HCT116 (cell line): ENCODE measurements around the gene HSPG2. TPM values are rescaled to one million over a fixed set of nuclear protein-coding genes. Genes with fewer than 3 reads are reported as not detected.

Source experiments
- ATAC-seq: fragments of 200-7000 bp; cut with Tn5 transposase; 2 replicates; pipeline ENCODE4 v1.9.1; 2020; ENCODE audit warnings: mild to moderate bottlenecking, moderate library complexity
- BruUV-seq: library from RNA; stranded (reverse); fragments of 400-500 nt; replicated peaks from 2 replicates; lab custom pipeline; 2021; lab: Mats Ljungman, UMichigan
- CTCF ChIA-PET: fragments of 300-600 bp; sonication (Branson Sonifier 250); formaldehyde crosslinking; loops from one replicate; lab custom pipeline; 2021; ENCODE audit warnings: antibody characterized with exemption; lab: Charles Lee
- POLR2A ChIA-PET: fragments of 300-600, 350-600 bp; sonication (Branson Sonifier 250); formaldehyde crosslinking; loops from one replicate; lab custom pipeline; 2021; ENCODE audit warnings: antibody characterized with exemption; lab: Charles Lee
- RAD21 ChIA-PET, 2 experiments: fragments of 300-600 bp; sonication (Branson Sonifier 250); formaldehyde crosslinking; loops; one replicate each; lab custom pipeline; 2023; ENCODE audit warnings: low total read pairs in 2 of 2; ENCODE audit not compliant: uncharacterized antibody in 2 of 2, unreplicated experiment in 2 of 2, low non-redundant PET in 1 of 2; lab: Charles Lee
- DNase-seq: peaks from one replicate; pipeline ENCODE4 v3.0.0-alpha.2; 2010; ENCODE audit warnings: low read depth, low spot score
- H2AFZ ChIP-seq: fragments of 200-600 bp; shearing (Covaris generic), sonication (generic); 2 replicates; pipeline ENCODE4 v1.6.1; 2017; ENCODE audit warnings: low read depth, mixed run types, mixed read lengths, antibody characterized with exemption, low read length; ENCODE audit not compliant: poor library complexity, severe bottlenecking
- H3K27ac ChIP-seq: 2 replicates; pipeline ENCODE4 v1.5.1; 2012; ENCODE audit warnings: low read depth, low read length
- H3K27me3 ChIP-seq: fragments of 200-600 bp; sonication (generic); 2 replicates; pipeline ENCODE4 v1.6.1; 2016; ENCODE audit warnings: mixed run types, low read length, mixed read lengths; ENCODE audit not compliant: insufficient read depth
- H3K36me3 ChIP-seq, 2 experiments: fragments of 200-500 bp in 1 of 2; fragments of 200-600 bp in 1 of 2; sonication (Bioruptor generic) in 1 of 2; sonication (generic) in 1 of 2; 2 replicates each; pipeline versions ENCODE4 v1.5.1 to v1.6.1; 2014 to 2016; ENCODE audit warnings: low read length in 2 of 2, inconsistent platforms in 1 of 2, mixed read lengths in 1 of 2, mixed run types in 1 of 2; ENCODE audit not compliant: insufficient read depth in 2 of 2, control insufficient read depth in 1 of 2
- H3K4me1 ChIP-seq, 2 experiments: fragments of 200-600 bp in 1 of 2; sonication (generic) in 1 of 2; 2 replicates each; pipeline versions ENCODE4 v1.5.1 to v1.6.1; 2012 to 2017; ENCODE audit warnings: low read length in 2 of 2, inconsistent platforms in 1 of 2, mild to moderate bottlenecking in 1 of 2, mixed read lengths in 1 of 2, mixed run types in 1 of 2, moderate library complexity in 1 of 2; ENCODE audit not compliant: insufficient read depth in 2 of 2, control insufficient read depth in 1 of 2
- H3K4me2 ChIP-seq: fragments of 200-600 bp; sonication (generic); 2 replicates; pipeline ENCODE4 v1.6.1; 2017; ENCODE audit warnings: mixed run types, low read length, mixed read lengths
- H3K4me3 ChIP-seq, 2 experiments: fragments of 200-600 bp in 1 of 2; sonication (generic) in 1 of 2; replicated peaks in 1 of 2; 2 replicates each; pipeline ENCODE4 v1.5.1; 2011 to 2016; ENCODE audit warnings: low read length in 2 of 2, control low read depth in 1 of 2, low read depth in 1 of 2, mild to moderate bottlenecking in 1 of 2, mixed read lengths in 1 of 2, mixed run types in 1 of 2
- H3K79me2 ChIP-seq: fragments of 200-600 bp; sonication (generic); 2 replicates; pipeline ENCODE4 v1.6.1; 2017; ENCODE audit warnings: mild to moderate bottlenecking, mixed run types, low read length, moderate library complexity, mixed read lengths; ENCODE audit not compliant: insufficient read depth
- H3K9ac ChIP-seq: fragments of 200-600 bp; sonication (generic); 2 replicates; pipeline ENCODE4 v1.6.1; 2016; ENCODE audit warnings: low read length, mixed read lengths
- H3K9me2 ChIP-seq: fragments of 200-600 bp; sonication (generic), shearing (Covaris generic); 2 replicates; pipeline ENCODE4 v1.6.1; 2017; ENCODE audit warnings: mixed run types, mild to moderate bottlenecking, moderate library complexity; ENCODE audit not compliant: insufficient read depth
- H3K9me3 ChIP-seq, 2 experiments: fragments of 200-500 bp in 1 of 2; fragments of 200-600 bp in 1 of 2; sonication (Bioruptor generic) in 1 of 2; sonication (generic) in 1 of 2; 2 replicates each; pipeline ENCODE4 v1.6.1; 2014 to 2017; ENCODE audit warnings: low read length in 2 of 2, mixed read lengths in 2 of 2, inconsistent platforms in 1 of 2, low read depth in 1 of 2, mild to moderate bottlenecking in 1 of 2, mixed run types in 1 of 2, moderate library complexity in 1 of 2; ENCODE audit not compliant: control insufficient read depth in 1 of 2, insufficient read depth in 1 of 2
- H4K20me1 ChIP-seq: fragments of 200-600 bp; sonication (generic), shearing (Covaris generic); 2 replicates; pipeline ENCODE4 v1.6.1; 2017; ENCODE audit warnings: mixed run types, mild to moderate bottlenecking, moderate library complexity; ENCODE audit not compliant: insufficient read depth
- CEBPB ChIP-seq: IDR thresholded peaks from 2 replicates; pipeline ENCODE4 v1.6.1; 2012; ENCODE audit warnings: low read depth
- ELF1 ChIP-seq: IDR thresholded peaks from 2 replicates; pipeline ENCODE4 v1.6.1; 2012; ENCODE audit warnings: low read depth, borderline replicate concordance
- SP1 ChIP-seq: IDR thresholded peaks from 2 replicates; pipeline ENCODE4 v1.6.1; 2012; ENCODE audit warnings: low read depth
- SRF ChIP-seq: IDR thresholded peaks from 2 replicates; pipeline ENCODE4 v1.6.1; 2012; ENCODE audit warnings: low read depth
- TCF7L2 ChIP-seq: IDR thresholded peaks from 2 replicates; pipeline ENCODE4 v1.7.0; 2011; ENCODE audit warnings: borderline replicate concordance, inconsistent platforms; ENCODE audit not compliant: insufficient read depth, insufficient read length; ENCODE audit errors: extremely low read depth
- YY1 ChIP-seq: IDR thresholded peaks from 2 replicates; pipeline ENCODE4 v1.6.1; 2011; ENCODE audit warnings: low read length, low read depth, moderate library complexity, mild to moderate bottlenecking; ENCODE audit not compliant: insufficient replicate concordance; ENCODE audit errors: extremely low read depth
- intact Hi-C: fragments of 100-400 bp; cut with micrococcal nuclease; formaldehyde crosslinking; loops from 2 replicates; pipeline ENCODE4 v1.10.0; 2022
- total RNA-seq: library from RNA; stranded (reverse); gene quantifications from one replicate; pipeline ENCODE4 v1.2.1, GENCODE V29; 2021; ENCODE audit not compliant: unreplicated experiment
- TF ChIP-seq, protein P1 (sequence below): IDR thresholded peaks from 2 replicates; pipeline ENCODE4 v1.6.1; 2012; ENCODE audit warnings: low read depth

Gene HSPG2
- total RNA-seq, 1 experiment from 2014 or later = 55.7 TPM

DNA sequence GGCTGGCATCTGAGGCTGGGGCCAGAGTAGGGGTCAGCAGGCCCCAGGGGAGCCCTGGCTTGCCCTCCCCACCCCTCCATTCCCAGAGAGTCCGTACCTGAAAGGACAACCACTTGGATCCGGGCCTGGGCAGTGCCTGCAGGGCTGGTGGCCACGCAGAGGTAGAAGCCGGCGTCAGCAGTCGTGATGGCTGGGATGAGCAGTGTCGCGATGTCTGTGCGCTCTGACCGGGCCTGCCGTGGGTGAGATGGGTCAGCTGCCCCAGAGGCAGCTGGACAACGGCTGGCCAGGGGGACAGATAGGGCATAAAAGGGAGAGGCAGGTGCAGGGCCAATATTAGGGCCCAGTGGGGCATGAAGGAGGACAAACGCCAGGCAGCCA lies 82.4 kb downstream of the HSPG2 start:
- Histone ChIP-seq H4K20me1 (no peaks in the 10 kb centered on the region), H3K36me3 (no peaks in the 10 kb centered on the region; a peak in 1 of 4 replicates), H3K9me3 (no peaks in the 10 kb centered on the region), H3K4me2 (no peak overlapping the region), H3K4me1 (no peaks in the 10 kb centered on the region), H2AFZ (no peak overlapping the region), H3K27ac (no peak overlapping the region), H3K9ac (no peak overlapping the region), H3K9me2 (no peaks in the 10 kb centered on the region), H3K27me3 (no peaks in the 10 kb centered on the region), H3K4me3 (no peak overlapping the region), H3K79me2 (no peaks in the 10 kb centered on the region)
- no peak for DNase-seq
- TF ChIP-seq, protein P1, sequence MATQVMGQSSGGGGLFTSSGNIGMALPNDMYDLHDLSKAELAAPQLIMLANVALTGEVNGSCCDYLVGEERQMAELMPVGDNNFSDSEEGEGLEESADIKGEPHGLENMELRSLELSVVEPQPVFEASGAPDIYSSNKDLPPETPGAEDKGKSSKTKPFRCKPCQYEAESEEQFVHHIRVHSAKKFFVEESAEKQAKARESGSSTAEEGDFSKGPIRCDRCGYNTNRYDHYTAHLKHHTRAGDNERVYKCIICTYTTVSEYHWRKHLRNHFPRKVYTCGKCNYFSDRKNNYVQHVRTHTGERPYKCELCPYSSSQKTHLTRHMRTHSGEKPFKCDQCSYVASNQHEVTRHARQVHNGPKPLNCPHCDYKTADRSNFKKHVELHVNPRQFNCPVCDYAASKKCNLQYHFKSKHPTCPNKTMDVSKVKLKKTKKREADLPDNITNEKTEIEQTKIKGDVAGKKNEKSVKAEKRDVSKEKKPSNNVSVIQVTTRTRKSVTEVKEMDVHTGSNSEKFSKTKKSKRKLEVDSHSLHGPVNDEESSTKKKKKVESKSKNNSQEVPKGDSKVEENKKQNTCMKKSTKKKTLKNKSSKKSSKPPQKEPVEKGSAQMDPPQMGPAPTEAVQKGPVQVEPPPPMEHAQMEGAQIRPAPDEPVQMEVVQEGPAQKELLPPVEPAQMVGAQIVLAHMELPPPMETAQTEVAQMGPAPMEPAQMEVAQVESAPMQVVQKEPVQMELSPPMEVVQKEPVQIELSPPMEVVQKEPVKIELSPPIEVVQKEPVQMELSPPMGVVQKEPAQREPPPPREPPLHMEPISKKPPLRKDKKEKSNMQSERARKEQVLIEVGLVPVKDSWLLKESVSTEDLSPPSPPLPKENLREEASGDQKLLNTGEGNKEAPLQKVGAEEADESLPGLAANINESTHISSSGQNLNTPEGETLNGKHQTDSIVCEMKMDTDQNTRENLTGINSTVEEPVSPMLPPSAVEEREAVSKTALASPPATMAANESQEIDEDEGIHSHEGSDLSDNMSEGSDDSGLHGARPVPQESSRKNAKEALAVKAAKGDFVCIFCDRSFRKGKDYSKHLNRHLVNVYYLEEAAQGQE = no peak
- no peak for TF ChIP-seq TCF7L2
- no peak for TF ChIP-seq SP1
- BruUV-seq = no TSS peak
- ChIA-PET CTCF (no interaction called here), POLR2A (no interaction called here), RAD21 (no interaction called here)
- intact Hi-C loops = no loop called here
- no peak for ATAC-seq

GRCh38 chr1:21854090-21854750 lies 82.9 kb downstream of the HSPG2 start:
- intact Hi-C loops = no loop called here
- no peak for ATAC-seq
- no peak overlapping the region for H2AFZ ChIP-seq
- TF ChIP-seq CEBPB = no peak
- no peak for TF ChIP-seq TCF7L2
- no peak for TF ChIP-seq SRF
- TF ChIP-seq, protein P1 = no peak
- no peak for TF ChIP-seq ELF1
- TF ChIP-seq YY1 = no peak
- no peaks in the 10 kb centered on the region for H4K20me1 ChIP-seq
- no peak overlapping the region for H3K4me2 ChIP-seq
- no peaks in the 10 kb centered on the region for H3K27me3 ChIP-seq
- BruUV-seq = no TSS peak
- H3K9ac ChIP-seq = no peak overlapping the region
- H3K9me2 ChIP-seq = no peaks in the 10 kb centered on the region
- H3K79me2 ChIP-seq = no peaks in the 10 kb centered on the region
- no peak overlapping the region for H3K4me3 ChIP-seq
- DNase-seq = no peak
- H3K36me3 ChIP-seq = no peaks in the 10 kb centered on the region; a peak in 1 of 4 replicates
- POLR2A ChIA-PET = no interaction called here
- no peaks in the 10 kb centered on the region for H3K4me1 ChIP-seq
- CTCF ChIA-PET = no interaction called here
- H3K9me3 ChIP-seq = no peaks in the 10 kb centered on the region
- RAD21 ChIA-PET = no interaction called here
- no peak overlapping the region for H3K27ac ChIP-seq
